Naive thymus-derived CD8-positive, alpha-beta T cell (primary cell): ENCODE data around the gene CRYM. TPM values are rescaled to one million over a fixed set of nuclear protein-coding genes. Genes with fewer than 3 reads are reported as not detected.
"Not testable (repeated sequence)": the region's sequence is repeated elsewhere in the genome, so short reads cannot be mapped to it uniquely, and the experiment has no call there.

Experiments
- ATAC-seq, 2 donors: fragments of 150-1000 bp; cut with Tn5 transposase in 1 of 2; sonication (Bioruptor Pico), chemical (Tn5 transposase) in 1 of 2; 1 replicate in 1 of 2; 2 replicates in 1 of 2; pipeline ENCODE4 v1.10.0; 2021; ENCODE audit warnings: mild to moderate bottlenecking in 2 of 2, moderate library complexity in 2 of 2
- POLR2A ChIA-PET: fragments of 350-600 bp; sonication (Branson Sonifier 250); formaldehyde crosslinking; loops from one replicate; lab custom pipeline; 2021; ENCODE audit warnings: antibody characterized with exemption; lab: Charles Lee
- DNase-seq, 10 donors: peaks; one replicate each; pipeline versions ENCODE4 v3.0.0 to v3.0.0-alpha.2; 2020 to 2022
- H3K27ac Mint-ChIP-seq, 10 donors: one replicate each; pipeline ENCODE4 v1.8.0; 2020 to 2022; ENCODE audit warnings: mild to moderate bottlenecking in 10 of 10, mixed read lengths in 10 of 10, moderate library complexity in 4 of 10, inconsistent platforms in 1 of 10
- H3K27me3 Mint-ChIP-seq, 5 donors: one replicate each; pipeline ENCODE4 v1.8.0; 2021 to 2022; ENCODE audit warnings: mixed read lengths in 5 of 5
- H3K36me3 Mint-ChIP-seq, 3 donors: one replicate each; pipeline ENCODE4 v1.8.0; 2020 to 2022; ENCODE audit warnings: mixed read lengths in 3 of 3, mild to moderate bottlenecking in 2 of 3, inconsistent platforms in 1 of 3
- H3K4me1 Mint-ChIP-seq, 4 donors: one replicate each; pipeline ENCODE4 v1.8.0; 2021 to 2022; ENCODE audit warnings: mixed read lengths in 4 of 4
- H3K4me3 Mint-ChIP-seq, 10 donors: one replicate each; pipeline ENCODE4 v1.8.0; 2020 to 2022; ENCODE audit warnings: mild to moderate bottlenecking in 10 of 10, mixed read lengths in 10 of 10, moderate library complexity in 6 of 10, inconsistent platforms in 1 of 10
- H3K9me3 Mint-ChIP-seq, 9 donors: one replicate each; pipeline ENCODE4 v1.8.0; 2020 to 2022; ENCODE audit warnings: mixed read lengths in 9 of 9, mild to moderate bottlenecking in 3 of 9, inconsistent platforms in 1 of 9, moderate library complexity in 1 of 9
- polyA plus RNA-seq, 3 donors: library from polyadenylated mRNA; unstranded; fragments of 300-500 nt; fragmentation: Illumina TruSeq; gene quantifications; one replicate each; pipeline ENCODE4 v1.2.3, GENCODE V29; 2021
- total RNA-seq, 8 experiments: library from RNA in 2 of 8; stranded (reverse) in 2 of 8; gene quantifications; one replicate each; pipeline ENCODE4 v1.2.3 and lab custom pipeline; 2021 to 2026

The CRYM gene
- total and polyA plus RNA-seq, 5 experiments from 2014 or later, result not detected

GRCh38 chr16:21257284-21257683 lies 20.8 kb downstream of the CRYM start:
- ATAC-seq (no peak), DNase-seq (no peak)
- peaks cover 0 to 17% (median 7%) of the 10 kb centered on the region in 5 donors for H3K27me3 Mint-ChIP-seq
- peaks cover 0 to 2% (median 0%) of the 10 kb centered on the region in 4 donors for H3K4me1 Mint-ChIP-seq
- POLR2A ChIA-PET, result no interaction called here
- H3K27ac Mint-ChIP-seq, result no peak overlapping the region
- no peak overlapping the region for H3K4me3 Mint-ChIP-seq
- no peaks in the 10 kb centered on the region for H3K9me3 Mint-ChIP-seq
- no peaks in the 10 kb centered on the region for H3K36me3 Mint-ChIP-seq

GRCh38 chr16:21256636-21257035 lies 21.5 kb downstream of the CRYM start:
- no peaks in the 10 kb centered on the region for H3K36me3 Mint-ChIP-seq

GRCh38 chr16:21253470-21253869 lies 24.6 kb downstream of the CRYM start:
- no peak for DNase-seq
- no peak for ATAC-seq
- H3K4me1 Mint-ChIP-seq, result peaks cover 0 to 6% (median under 1%) of the 10 kb centered on the region in 4 donors
- H3K4me3 Mint-ChIP-seq, result no peak overlapping the region
- H3K9me3 Mint-ChIP-seq, result no peaks in the 10 kb centered on the region
- no peak overlapping the region for H3K27ac Mint-ChIP-seq
- POLR2A ChIA-PET, result no interaction called here
- peaks cover 9 to 34% (median 24%) of the 10 kb centered on the region in 5 donors for H3K27me3 Mint-ChIP-seq
- H3K36me3 Mint-ChIP-seq, result no peaks in the 10 kb centered on the region

More at GRCh38 chr16:21256636-21257035, 21.5 kb downstream of the CRYM start:
- POLR2A ChIA-PET, result no interaction called here
- no peak for DNase-seq
- peaks cover 3 to 17% (median 7%) of the 10 kb centered on the region in 5 donors for H3K27me3 Mint-ChIP-seq
- no peak overlapping the region for H3K27ac Mint-ChIP-seq
- peaks cover 0 to 2% (median 0%) of the 10 kb centered on the region in 4 donors for H3K4me1 Mint-ChIP-seq
- no peak for ATAC-seq
- no peaks in the 10 kb centered on the region for H3K9me3 Mint-ChIP-seq
- H3K4me3 Mint-ChIP-seq, result no peak overlapping the region

GRCh38 chr16:21250072-21250923 lies 27.8 kb downstream of the CRYM start:
- POLR2A ChIA-PET, result no interaction called here
- no peaks in the 10 kb centered on the region for H3K36me3 Mint-ChIP-seq
- ATAC-seq (no peak), DNase-seq (no peak)
- peaks cover 0 to 6% (median under 1%) of the 10 kb centered on the region in 4 donors for H3K4me1 Mint-ChIP-seq
- H3K9me3 Mint-ChIP-seq, result no peaks in the 10 kb centered on the region
- peaks cover 10 to 32% (median 24%) of the 10 kb centered on the region in 5 donors for H3K27me3 Mint-ChIP-seq
- no peak overlapping the region for H3K27ac Mint-ChIP-seq
- H3K4me3 Mint-ChIP-seq, result no peak overlapping the region

GRCh38 chr16:21248179-21248578 lies 29.9 kb downstream of the CRYM start:
- H3K4me1 Mint-ChIP-seq, DNase-seq, H3K4me3 Mint-ChIP-seq, H3K36me3 Mint-ChIP-seq, ATAC-seq, H3K27ac Mint-ChIP-seq, H3K9me3 Mint-ChIP-seq, POLR2A ChIA-PET: not testable (repeated sequence)
- H3K27me3 Mint-ChIP-seq, result peaks cover 10 to 28% (median 24%) of the 10 kb centered on the region in 5 donors

GRCh38 chr16:21244518-21245215 lies 33.4 kb downstream of the CRYM start:
- POLR2A ChIA-PET, result no interaction called here
- H3K4me1 Mint-ChIP-seq, result no peaks in the 10 kb centered on the region
- H3K4me3 Mint-ChIP-seq, result no peak overlapping the region
- ATAC-seq (no peak), DNase-seq (no peak)
- no peaks in the 10 kb centered on the region for H3K9me3 Mint-ChIP-seq
- no peak overlapping the region for H3K27ac Mint-ChIP-seq
- H3K27me3 Mint-ChIP-seq, result peaks cover 9 to 23% (median 13%) of the 10 kb centered on the region in 5 donors
- H3K36me3 Mint-ChIP-seq, result no peaks in the 10 kb centered on the region

GRCh38 chr16:21242756-21243155 lies 35.3 kb downstream of the CRYM start:
- ATAC-seq, result no peak
- Mint-ChIP-seq H3K9me3 (no peaks in the 10 kb centered on the region), H3K4me1 (no peaks in the 10 kb centered on the region), H3K27ac (no peak overlapping the region), H3K36me3 (no peaks in the 10 kb centered on the region), H3K27me3 (peaks cover 4 to 14% (median 12%) of the 10 kb centered on the region in 5 donors), H3K4me3 (no peak overlapping the region)
- POLR2A ChIA-PET, result no interaction called here
- DNase-seq, result no peak

- Mint-ChIP-seq H3K27me3 (peaks cover 7 to 19% (median 13%) of the 10 kb centered on the region in 5 donors), H3K36me3 (no peaks in the 10 kb centered on the region), H3K9me3 (no peaks in the 10 kb centered on the region), H3K27ac (no peak overlapping the region), H3K4me3 (no peak overlapping the region), H3K4me1 (no peaks in the 10 kb centered on the region)
- no peak for DNase-seq
- POLR2A ChIA-PET, result no interaction called here
- ATAC-seq, result no peak
These were observed 38.4 kb downstream of the CRYM start for GRCh38 chr16:21239646-21240045.

- Mint-ChIP-seq H3K4me3 (no peak overlapping the region), H3K9me3 (no peaks in the 10 kb centered on the region), H3K4me1 (no peaks in the 10 kb centered on the region), H3K27ac (no peak overlapping the region), H3K27me3 (peaks cover 7 to 34% (median 19%) of the 10 kb centered on the region in 5 donors), H3K36me3 (no peaks in the 10 kb centered on the region)
- ATAC-seq (no peak), DNase-seq (no peak)
- POLR2A ChIA-PET, result no interaction called here
These were observed 41.3 kb downstream of the CRYM start for GRCh38 chr16:21236831-21237230.

GRCh38 chr16:21235199-21235585 lies 42.9 kb downstream of the CRYM start:
- no peaks in the 10 kb centered on the region for H3K9me3 Mint-ChIP-seq
- no peaks in the 10 kb centered on the region for H3K36me3 Mint-ChIP-seq
- peaks cover 9 to 50% (median 19%) of the 10 kb centered on the region in 5 donors for H3K27me3 Mint-ChIP-seq
- no peak overlapping the region for H3K4me3 Mint-ChIP-seq
- DNase-seq, result no peak
- ATAC-seq, result no peak
- no peaks in the 10 kb centered on the region for H3K4me1 Mint-ChIP-seq
- H3K27ac Mint-ChIP-seq, result no peak overlapping the region
- POLR2A ChIA-PET, result no interaction called here

GRCh38 chr16:21233521-21234150 lies 44.5 kb downstream of the CRYM start, which contains the start of gene ANKS4B:
Gene ANKS4B (plus strand): TSS chr16:21233699. CDS start chr16:21233738, 39 bp downstream.
- Mint-ChIP-seq H3K27ac (no peak within 1 kb of the TSS), H3K4me3 (no peak within 1 kb of the TSS), H3K4me1 (no peaks in the 10 kb centered on the region), H3K27me3 (peaks cover 9 to 65% (median 17%) of the 10 kb centered on the region in 5 donors), H3K36me3 (no peaks in the 10 kb centered on the region), H3K9me3 (no peaks in the 10 kb centered on the region)
- ATAC-seq (no peak), DNase-seq (no peak)
- POLR2A ChIA-PET, result no interaction called here

- ATAC-seq (no peak), DNase-seq (no peak)
- POLR2A ChIA-PET, result no interaction called here
- Mint-ChIP-seq H3K27me3 (peaks cover 13 to 71% (median 18%) of the 10 kb centered on the region in 5 donors), H3K9me3 (no peaks in the 10 kb centered on the region), H3K27ac (no peak overlapping the region), H3K36me3 (no peaks in the 10 kb centered on the region), H3K4me1 (no peaks in the 10 kb centered on the region), H3K4me3 (no peak overlapping the region)
These were observed 45.0 kb downstream of the CRYM start for GRCh38 chr16:21233045-21233520.
